Central memory CD8-positive, alpha-beta T cell (primary cell): ENCODE data around the gene AXIN1.
"Not testable (repeated sequence)": the region's sequence is repeated elsewhere in the genome, so short reads cannot be mapped to it uniquely, and the experiment has no call there.

Experiments used
- ATAC-seq: fragments of 150-1000 bp; cut with Tn5 transposase; replicated peaks from 2 replicates; pipeline ENCODE4 v1.10.0; 2022; ENCODE audit warnings: mild to moderate bottlenecking, moderate FRiP score, moderate number of reproducible peaks; ENCODE audit not compliant: poor library complexity, severe bottlenecking; ENCODE audit errors: extremely low read depth
- DNase-seq, 2 donors: peaks; one replicate each; pipeline ENCODE4 v3.0.0; 2021; ENCODE audit warnings: low spot score in 2 of 2
- H3K27ac Mint-ChIP-seq: one replicate; pipeline ENCODE4 v1.8.0; 2022; ENCODE audit warnings: low read depth, mild to moderate bottlenecking, moderate library complexity, mixed read lengths
- H3K27me3 Mint-ChIP-seq: one replicate; pipeline ENCODE4 v1.8.0; 2022; ENCODE audit warnings: mixed read lengths
- H3K36me3 Mint-ChIP-seq: one replicate; pipeline ENCODE4 v1.8.0; 2022; ENCODE audit warnings: mild to moderate bottlenecking, moderate library complexity, mixed read lengths; ENCODE audit not compliant: insufficient read depth
- H3K4me1 Mint-ChIP-seq: one replicate; pipeline ENCODE4 v1.8.0; 2022; ENCODE audit warnings: mixed read lengths
- H3K4me3 Mint-ChIP-seq: one replicate; pipeline ENCODE4 v1.8.0; 2022; ENCODE audit warnings: mild to moderate bottlenecking, moderate library complexity, mixed read lengths
- H3K9me3 Mint-ChIP-seq: one replicate; pipeline ENCODE4 v1.8.0; 2022; ENCODE audit warnings: mixed read lengths

Gene AXIN1

DNA sequence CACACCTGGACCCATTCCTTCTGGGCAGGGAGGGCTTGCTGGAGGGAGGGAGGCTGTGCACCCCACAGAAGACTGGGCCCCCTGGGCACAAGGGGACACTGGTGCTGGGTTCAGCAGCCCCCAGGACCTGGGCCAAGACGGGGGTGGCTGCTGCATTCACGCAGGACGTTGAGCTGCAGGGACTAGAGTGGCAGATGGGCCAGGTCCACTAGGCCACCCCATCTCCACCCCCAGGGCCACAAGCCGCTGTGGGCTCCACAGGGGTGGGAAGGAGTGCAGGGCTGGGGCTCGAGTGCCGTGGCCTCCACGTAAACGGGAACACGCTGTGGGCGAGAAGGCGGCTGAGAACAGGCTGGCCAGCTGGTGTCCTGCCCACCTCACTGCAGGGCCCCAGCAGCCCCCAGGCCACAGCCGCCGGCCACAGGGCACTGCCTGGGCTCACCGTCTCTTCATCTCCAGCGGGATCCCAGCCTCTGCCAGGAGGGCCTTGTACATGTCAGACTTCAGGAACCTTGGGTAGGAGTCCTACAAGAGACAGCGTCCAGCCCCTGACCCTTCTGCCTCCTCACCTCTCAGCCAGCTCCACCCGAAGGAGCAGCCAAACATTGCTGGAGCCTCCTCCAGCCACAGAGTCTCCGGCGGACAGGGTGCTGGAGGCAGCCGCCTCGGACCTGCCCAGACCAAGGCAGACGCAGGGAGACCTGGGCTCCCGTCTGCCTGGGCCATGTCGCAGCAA lies 83.3 kb downstream of the AXIN1 start:
- Mint-ChIP-seq H3K4me3 (no peak overlapping the region), H3K36me3 (peaks cover 4% of the 10 kb centered on the region), H3K27me3 (no peaks in the 10 kb centered on the region), H3K9me3 (no peaks in the 10 kb centered on the region), H3K4me1 (no peaks in the 10 kb centered on the region), H3K27ac (no peak overlapping the region)
- ATAC-seq (no peak), DNase-seq (no peak)

DNA sequence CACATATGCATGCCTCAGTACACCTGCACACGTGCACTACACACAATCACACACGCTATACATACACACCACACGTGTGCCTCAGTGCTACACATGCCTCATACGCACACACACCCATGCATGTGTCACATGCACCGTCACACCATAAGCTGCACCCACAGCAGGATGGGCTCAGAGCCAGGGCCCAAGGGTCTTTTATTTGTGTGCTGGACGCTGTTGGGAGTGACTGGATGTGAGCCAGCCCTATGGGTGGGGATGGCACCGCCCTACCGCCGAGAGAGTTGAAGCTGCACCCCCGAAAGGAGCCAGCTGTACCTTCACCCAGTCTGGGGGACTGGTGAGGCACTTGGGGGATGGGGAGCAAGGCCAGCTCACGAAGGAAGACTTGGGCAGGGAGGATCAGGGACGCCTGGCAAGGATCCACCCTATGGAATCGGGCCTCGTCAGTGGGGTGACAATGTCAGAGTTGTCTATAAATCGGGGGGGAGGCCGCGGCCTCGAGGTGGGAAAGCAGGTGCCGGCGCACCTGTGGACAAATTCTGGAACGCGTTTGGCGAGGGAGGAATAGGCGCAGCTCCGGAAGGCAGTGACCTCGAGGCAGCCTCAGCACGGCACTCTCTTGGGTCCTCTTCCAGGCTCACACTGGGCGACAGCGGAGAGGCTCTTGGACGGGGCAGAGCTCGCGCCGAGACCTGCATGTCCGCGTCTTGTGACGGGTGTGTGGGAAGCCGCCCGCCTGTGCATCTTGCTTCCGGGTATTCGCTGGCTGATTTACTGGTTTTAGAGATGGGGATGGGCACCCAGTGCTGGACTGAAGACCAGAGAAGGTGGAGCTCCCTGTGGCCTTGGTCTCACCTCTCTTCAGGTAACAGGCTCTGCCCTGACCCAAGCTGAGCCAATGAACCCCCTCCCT lies 84.1 kb downstream of the AXIN1 start:
- Mint-ChIP-seq H3K4me1 (no peaks in the 10 kb centered on the region), H3K27ac (no peak overlapping the region)
- no peak for DNase-seq

DNA sequence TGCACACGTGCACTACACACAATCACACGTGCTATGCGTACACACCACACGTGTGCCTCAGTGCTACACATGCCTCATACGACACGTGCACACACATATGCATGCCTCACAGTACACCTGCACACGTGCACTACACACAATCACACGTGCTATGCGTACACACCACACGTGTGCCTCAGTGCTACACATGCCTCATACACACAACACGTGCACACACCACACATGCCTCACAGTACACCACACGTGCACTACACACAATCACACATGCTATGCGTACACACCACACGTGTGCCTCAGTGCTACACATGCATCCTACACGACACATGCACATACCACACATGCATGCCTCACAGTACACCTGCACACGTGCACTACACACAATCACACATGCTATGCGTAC lies 85.0 kb downstream of the AXIN1 start:
- H3K4me3 Mint-ChIP-seq, DNase-seq, H3K4me1 Mint-ChIP-seq, H3K27ac Mint-ChIP-seq, H3K36me3 Mint-ChIP-seq, ATAC-seq, H3K27me3 Mint-ChIP-seq, H3K9me3 Mint-ChIP-seq: not testable (repeated sequence)

More for the DNA sequence above, 84.1 kb downstream of the AXIN1 start:
- Mint-ChIP-seq H3K4me3 (no peak overlapping the region), H3K27me3 (no peaks in the 10 kb centered on the region), H3K36me3 (peaks cover 5% of the 10 kb centered on the region), H3K9me3 (no peaks in the 10 kb centered on the region)
- no peak for ATAC-seq

DNA sequence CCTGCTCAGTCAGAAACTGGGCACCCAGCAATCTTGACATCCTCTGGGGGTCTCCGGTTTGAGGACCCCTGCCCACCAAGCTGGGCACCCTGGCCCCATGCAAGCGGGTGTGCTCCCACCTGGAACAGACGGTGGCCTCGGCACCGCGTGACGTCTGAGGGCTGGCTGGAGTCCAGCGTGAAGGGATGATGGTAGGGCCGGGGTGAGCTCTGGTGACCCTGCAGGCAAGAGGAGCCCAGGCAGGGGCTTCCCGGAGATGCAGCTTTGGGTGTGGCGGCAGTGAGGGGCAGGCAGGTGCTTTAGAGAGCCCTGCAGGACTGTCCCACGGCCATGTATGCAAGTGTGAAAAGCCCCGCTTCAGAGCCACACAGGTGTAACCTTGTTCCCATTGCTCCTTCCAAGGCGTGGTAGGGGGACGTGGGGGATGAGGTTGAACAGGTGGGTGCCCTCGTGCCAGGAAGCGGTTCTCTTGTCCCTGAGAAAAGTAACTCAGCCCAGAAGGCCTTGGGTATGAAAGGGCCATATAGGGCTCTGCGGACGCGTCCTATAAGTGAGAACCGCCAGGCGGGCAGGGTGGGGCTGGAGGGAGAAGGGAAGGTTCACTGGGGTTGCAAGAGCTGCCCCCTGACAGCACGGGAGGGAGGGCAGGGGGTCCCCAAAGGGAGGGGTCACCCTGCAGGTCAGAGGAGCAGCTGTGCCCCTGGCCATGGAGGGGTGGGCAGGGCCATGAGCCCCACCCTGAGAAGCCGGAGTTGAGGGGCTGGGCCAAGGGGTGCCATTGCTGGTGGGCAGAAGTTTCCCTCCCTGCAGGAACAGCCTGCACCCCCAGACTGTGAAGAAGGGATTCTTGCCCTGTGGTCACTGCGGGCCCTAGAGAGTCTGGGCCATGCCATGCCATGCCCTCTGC lies 86.0 kb downstream of the AXIN1 start:
- no peak overlapping the region for H3K27ac Mint-ChIP-seq
- H3K4me1 Mint-ChIP-seq, result no peaks in the 10 kb centered on the region
- H3K9me3 Mint-ChIP-seq, result no peaks in the 10 kb centered on the region
- no peak for DNase-seq
- no peak for ATAC-seq
- no peaks in the 10 kb centered on the region for H3K27me3 Mint-ChIP-seq
- peaks cover 7% of the 10 kb centered on the region for H3K36me3 Mint-ChIP-seq
- no peak overlapping the region for H3K4me3 Mint-ChIP-seq

DNA sequence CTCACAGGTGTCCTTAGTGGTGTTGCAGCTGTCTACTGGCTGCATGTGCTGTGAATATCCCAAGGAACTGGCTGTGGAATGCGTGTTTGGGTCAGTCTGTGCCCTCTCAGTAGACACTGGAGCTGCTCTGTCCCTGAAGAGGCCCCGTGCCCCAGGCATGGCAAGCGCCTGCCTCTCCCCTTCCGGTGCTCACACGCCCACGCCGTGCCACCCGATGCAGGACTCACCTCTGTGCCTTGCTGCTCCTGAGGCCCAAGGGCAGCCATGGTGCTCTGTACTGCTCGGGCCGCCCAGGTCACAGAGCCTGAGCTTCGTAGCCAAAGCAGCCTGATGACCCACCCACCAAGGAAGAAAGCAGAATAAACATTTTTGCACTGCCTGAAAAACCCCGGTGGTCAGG lies 86.8 kb downstream of the AXIN1 start:
- Mint-ChIP-seq H3K4me3 (no peak overlapping the region), H3K36me3 (peaks cover 8% of the 10 kb centered on the region), H3K4me1 (no peaks in the 10 kb centered on the region), H3K27me3 (no peaks in the 10 kb centered on the region), H3K27ac (no peak overlapping the region), H3K9me3 (no peaks in the 10 kb centered on the region)
- ATAC-seq (no peak), DNase-seq (no peak)

DNA sequence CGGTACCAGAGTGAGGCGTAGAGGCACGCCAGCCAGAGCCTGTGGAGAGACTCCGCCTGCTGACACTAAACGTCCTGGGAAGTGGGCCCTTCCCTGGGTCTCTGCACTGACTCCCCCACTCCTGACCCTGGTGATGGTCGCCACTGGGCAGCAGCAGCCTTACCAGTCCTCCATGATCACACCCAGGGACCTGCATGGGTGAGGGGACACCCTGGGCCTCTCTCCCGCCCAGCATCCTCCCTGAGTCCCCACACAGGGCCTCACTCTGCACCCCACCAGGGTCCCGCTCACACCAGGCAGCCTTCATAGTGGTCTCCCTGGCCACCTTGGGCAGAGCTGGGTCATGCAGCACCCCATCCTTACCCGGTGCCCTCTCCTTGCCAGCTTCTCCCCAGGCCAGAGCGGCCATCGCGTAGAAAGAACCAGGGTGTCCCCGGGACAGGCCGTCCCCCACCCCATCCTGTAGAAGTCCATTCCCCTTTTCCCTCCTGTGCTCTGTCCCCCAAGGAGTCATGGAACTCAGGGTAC lies 87.5 kb downstream of the AXIN1 start:
- Mint-ChIP-seq H3K4me1 (no peaks in the 10 kb centered on the region), H3K4me3 (no peak overlapping the region), H3K9me3 (no peaks in the 10 kb centered on the region), H3K27me3 (no peaks in the 10 kb centered on the region), H3K27ac (no peak overlapping the region), H3K36me3 (peaks cover 8% of the 10 kb centered on the region)
- DNase-seq (no peak), ATAC-seq (no peak)

DNA sequence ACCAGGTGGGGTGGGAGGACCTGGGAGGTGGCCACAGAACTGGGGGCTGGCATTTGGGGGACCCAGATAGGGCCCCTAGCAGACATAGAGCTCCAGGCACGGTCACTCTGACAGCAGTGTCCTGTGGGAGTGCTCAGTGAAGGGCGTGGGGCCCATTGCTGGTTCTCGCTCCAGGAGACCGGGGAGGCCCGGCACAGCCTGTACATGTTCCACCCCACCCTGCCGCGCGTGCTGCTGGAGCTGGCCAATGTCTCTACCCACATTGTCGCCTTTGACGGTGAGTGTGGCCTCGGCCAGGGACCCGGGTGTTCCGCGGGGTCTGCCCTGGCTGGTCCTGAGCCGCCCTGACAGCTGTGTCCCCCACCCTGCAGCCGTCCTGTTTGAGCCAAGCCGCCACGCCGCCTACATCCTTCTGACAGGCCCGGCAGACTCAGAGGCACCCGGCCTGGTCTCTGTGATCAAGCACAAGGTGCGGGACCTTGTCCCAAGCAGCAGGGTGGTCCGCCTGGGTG lies 88.0 kb downstream of the AXIN1 start:
- no peak for ATAC-seq
- H3K36me3 Mint-ChIP-seq, result peaks cover 10% of the 10 kb centered on the region
- no peaks in the 10 kb centered on the region for H3K9me3 Mint-ChIP-seq
- DNase-seq, result no peak
- no peak overlapping the region for H3K4me3 Mint-ChIP-seq
- H3K27ac Mint-ChIP-seq, result no peak overlapping the region
- H3K4me1 Mint-ChIP-seq, result no peaks in the 10 kb centered on the region
- no peaks in the 10 kb centered on the region for H3K27me3 Mint-ChIP-seq

DNA sequence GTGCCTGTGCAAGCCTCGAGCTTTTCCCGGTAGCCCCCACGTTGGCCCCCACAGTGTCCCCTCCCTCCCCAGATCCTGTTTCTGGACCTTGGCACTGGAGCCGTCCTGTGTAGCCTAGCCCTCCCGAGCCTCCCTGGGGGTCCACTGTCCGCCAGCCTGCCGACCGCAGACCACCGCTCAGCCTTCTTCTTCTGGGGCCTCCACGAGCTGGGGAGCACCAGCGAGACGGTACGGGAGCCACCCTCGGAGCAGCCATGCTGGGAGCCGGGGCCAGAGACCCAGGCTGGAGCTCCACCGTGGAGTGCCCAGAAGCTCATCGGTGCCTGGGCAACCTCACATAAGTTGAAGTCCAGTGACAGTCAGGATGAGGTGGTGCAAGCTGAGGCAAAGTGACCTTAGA lies 88.6 kb downstream of the AXIN1 start:
- Mint-ChIP-seq H3K9me3 (no peaks in the 10 kb centered on the region), H3K4me1 (no peaks in the 10 kb centered on the region), H3K4me3 (no peak overlapping the region), H3K36me3 (peaks cover 11% of the 10 kb centered on the region), H3K27me3 (no peaks in the 10 kb centered on the region), H3K27ac (no peak overlapping the region)
- ATAC-seq (no peak), DNase-seq (no peak)

DNA sequence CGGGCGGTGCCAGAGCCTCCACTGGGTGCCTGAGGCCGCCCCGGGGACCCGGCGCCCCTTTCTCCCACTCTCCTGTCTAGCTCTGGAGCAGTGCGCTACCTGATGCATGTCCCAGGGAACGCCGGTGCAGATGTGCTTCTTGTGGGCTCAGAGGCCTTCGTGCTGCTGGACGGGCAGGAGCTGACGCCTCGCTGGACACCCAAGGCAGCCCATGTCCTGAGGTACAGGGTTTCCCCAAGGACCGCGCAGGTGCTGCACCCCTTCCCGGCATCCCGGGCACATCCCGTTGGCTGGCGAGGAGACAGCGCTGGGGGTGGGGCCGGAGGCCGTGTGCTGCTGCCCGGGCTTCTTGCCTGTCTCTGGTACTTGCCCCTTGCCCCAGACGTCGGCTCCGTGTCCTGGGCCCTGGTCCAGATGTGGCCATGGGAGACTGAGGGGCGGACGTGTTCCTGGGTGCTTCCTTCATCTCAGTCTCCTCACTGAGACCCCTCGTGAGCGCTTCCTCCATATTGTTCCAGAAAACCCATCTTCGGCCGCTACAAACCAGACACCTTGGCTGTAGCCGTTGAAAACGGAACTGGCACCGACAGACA lies 89.2 kb downstream of the AXIN1 start:
- no peak for ATAC-seq
- Mint-ChIP-seq H3K27ac (no peak overlapping the region), H3K36me3 (peaks cover 10% of the 10 kb centered on the region), H3K9me3 (no peaks in the 10 kb centered on the region), H3K4me3 (no peak overlapping the region), H3K4me1 (no peaks in the 10 kb centered on the region), H3K27me3 (no peaks in the 10 kb centered on the region)
- DNase-seq, result no peak

DNA sequence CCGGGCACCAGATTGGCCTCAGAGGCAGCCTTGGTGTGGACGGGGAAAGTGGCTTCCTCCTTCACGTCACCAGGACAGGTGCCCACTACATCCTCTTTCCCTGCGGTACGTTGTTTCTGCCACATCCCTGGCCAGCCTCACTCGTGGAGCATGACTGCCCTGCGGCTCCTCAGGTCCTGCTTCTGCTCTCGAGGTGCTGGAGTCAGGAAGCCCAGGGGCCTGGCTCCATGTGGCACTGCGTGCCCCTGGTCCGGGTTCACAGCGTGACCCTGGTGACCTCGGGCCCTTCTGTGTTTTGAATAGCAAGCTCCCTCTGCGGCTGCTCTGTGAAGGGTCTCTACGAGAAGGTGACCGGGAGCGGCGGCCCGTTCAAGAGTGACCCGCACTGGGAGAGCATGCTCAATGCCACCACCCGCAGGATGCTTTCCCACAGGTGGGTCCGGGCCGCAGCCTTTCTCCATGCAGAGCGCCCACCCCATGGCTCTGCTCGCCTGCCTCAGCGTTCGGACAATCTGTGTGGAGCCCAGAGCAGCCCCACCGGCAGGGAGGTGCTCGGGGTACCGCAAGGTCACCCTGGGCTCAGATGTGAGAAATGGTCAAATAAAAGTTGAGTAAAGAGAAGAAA lies 90.3 kb downstream of the AXIN1 start:
- Mint-ChIP-seq H3K4me3 (no peak overlapping the region), H3K27ac (no peak overlapping the region), H3K36me3 (peaks cover 8% of the 10 kb centered on the region), H3K9me3 (no peaks in the 10 kb centered on the region), H3K27me3 (no peaks in the 10 kb centered on the region), H3K4me1 (no peaks in the 10 kb centered on the region)
- no peak for ATAC-seq
- DNase-seq, result no peak

DNA sequence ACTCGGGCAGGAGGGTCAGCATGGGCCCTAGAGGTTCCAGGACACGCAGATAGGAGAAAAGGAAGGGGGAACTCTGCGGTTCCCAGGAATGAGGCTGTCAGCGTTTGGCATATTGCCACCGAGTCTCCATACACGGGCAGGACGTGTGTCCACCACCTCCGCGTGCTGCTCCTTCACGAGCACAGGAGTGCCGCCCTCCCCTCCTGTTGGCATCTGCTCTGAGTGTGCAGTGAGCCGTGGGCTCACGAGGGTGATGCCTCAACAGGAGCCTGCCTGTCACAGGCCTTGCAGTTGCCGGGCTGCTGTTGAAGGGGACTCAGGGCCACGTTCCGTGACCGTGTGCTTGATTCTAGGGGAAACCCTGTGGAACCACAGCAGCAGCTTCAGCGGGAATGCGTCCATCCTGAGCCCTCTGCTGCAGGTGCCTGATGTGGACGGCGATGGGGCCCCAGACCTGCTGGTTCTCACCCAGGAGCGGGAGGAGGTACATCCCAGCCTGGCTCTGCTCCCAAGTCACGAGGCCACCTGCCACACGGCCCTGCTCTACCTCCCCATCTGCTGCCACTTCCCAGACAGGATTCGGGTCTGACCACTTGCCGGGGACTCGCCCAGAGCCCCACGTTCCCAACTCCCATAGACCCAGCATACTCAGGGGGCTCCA lies 91.4 kb downstream of the AXIN1 start:
- no peaks in the 10 kb centered on the region for H3K27me3 Mint-ChIP-seq
- no peak overlapping the region for H3K4me3 Mint-ChIP-seq
- H3K4me1 Mint-ChIP-seq, result peaks cover under 1% of the 10 kb centered on the region
- ATAC-seq (no peak), DNase-seq (no peak)
- no peak overlapping the region for H3K27ac Mint-ChIP-seq
- no peaks in the 10 kb centered on the region for H3K9me3 Mint-ChIP-seq
- peaks cover 8% of the 10 kb centered on the region for H3K36me3 Mint-ChIP-seq
